ENCODE measurements around the gene SLC35G3. TPM values are rescaled to one million over a fixed set of nuclear protein-coding genes. Genes with fewer than 3 reads are reported as not detected.

Gene SLC35G3
- total RNA-seq, 1 experiment from 2014 or later = not detected

DNA sequence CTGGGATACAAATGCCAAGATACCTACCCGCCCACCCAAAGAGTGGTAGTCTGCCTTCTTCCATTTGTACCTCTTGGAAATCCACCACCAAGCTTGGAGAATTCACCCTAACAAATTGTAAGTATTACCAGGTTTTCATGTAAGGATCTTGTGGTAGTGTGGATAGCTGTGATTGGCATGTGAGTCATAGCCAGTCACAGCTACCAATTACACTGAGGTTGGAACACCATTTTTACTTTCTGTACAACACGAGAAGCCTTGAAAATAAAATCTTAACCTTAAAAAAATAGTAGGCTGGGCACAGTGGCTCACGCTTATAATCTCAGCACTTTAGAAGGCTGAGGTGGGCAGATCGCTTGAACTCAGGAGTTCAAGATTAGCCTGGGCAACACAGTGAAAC, 18.5 kb upstream of the SLC35G3 start:
- peaks cover 12% of the 10 kb centered on the region for H3K27me3 Mint-ChIP-seq (ENCODE audit: low read depth)
- no peak overlapping the region for H3T11ph ChIP-seq (ENCODE audit: low read length)
- H3K27ac Mint-ChIP-seq = peak overlapping the region in 1 of 3 experiments; percentile 8; a peak in 1 of 7 replicates
- H3K4me1 ChIP-seq (ENCODE audit: insufficient read depth, low read length) = no peaks in the 10 kb centered on the region
- no peaks in the 10 kb centered on the region for H3K23me2 ChIP-seq (ENCODE audit: insufficient read length, low read depth, low read length, poor library complexity, severe bottlenecking)
- DNase-seq = no peak
- no peak overlapping the region for H3K4me2 ChIP-seq (ENCODE audit: insufficient read depth, insufficient read length, low read length)
- no peak overlapping the region for H2BK12ac ChIP-seq (ENCODE audit: insufficient read length, low read depth, low read length)
- no peak overlapping the region for H3K4ac ChIP-seq (ENCODE audit: low read depth, low read length)
- H2AFZ ChIP-seq (ENCODE audit: low read length) = no peak overlapping the region
- no peak overlapping the region for H3K18ac ChIP-seq (ENCODE audit: insufficient read length, low read depth, low read length)
- no peak overlapping the region for H3K4me3 Mint-ChIP-seq
- H3K4me1 Mint-ChIP-seq = peaks cover 5 to 6% of the 10 kb centered on the region in 2 experiments; a peak in 3 of 4 replicates
- no peaks in the 10 kb centered on the region for H3K79me2 ChIP-seq (ENCODE audit: insufficient read depth, low read length)
- no peak overlapping the region for H3K23ac ChIP-seq (ENCODE audit: insufficient read length, low read depth, low read length)
- TF ChIP-seq, protein P1, sequence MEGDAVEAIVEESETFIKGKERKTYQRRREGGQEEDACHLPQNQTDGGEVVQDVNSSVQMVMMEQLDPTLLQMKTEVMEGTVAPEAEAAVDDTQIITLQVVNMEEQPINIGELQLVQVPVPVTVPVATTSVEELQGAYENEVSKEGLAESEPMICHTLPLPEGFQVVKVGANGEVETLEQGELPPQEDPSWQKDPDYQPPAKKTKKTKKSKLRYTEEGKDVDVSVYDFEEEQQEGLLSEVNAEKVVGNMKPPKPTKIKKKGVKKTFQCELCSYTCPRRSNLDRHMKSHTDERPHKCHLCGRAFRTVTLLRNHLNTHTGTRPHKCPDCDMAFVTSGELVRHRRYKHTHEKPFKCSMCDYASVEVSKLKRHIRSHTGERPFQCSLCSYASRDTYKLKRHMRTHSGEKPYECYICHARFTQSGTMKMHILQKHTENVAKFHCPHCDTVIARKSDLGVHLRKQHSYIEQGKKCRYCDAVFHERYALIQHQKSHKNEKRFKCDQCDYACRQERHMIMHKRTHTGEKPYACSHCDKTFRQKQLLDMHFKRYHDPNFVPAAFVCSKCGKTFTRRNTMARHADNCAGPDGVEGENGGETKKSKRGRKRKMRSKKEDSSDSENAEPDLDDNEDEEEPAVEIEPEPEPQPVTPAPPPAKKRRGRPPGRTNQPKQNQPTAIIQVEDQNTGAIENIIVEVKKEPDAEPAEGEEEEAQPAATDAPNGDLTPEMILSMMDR (conservative IDR thresholded peaks at IDR 0.05) = no peak
- H3K79me1 ChIP-seq (ENCODE audit: insufficient read depth, low read depth, low read length, poor library complexity, severe bottlenecking) = no peaks in the 10 kb centered on the region
- no peak overlapping the region for H3K14ac ChIP-seq (ENCODE audit: insufficient read depth, low read length)
- no peak overlapping the region for H4K8ac ChIP-seq (replicated peaks; ENCODE audit: insufficient read length, low read depth, low read length)
- H3K56ac ChIP-seq (ENCODE audit: insufficient read length, low read depth, low read length) = no peak overlapping the region
- H3K36me3 Mint-ChIP-seq (ENCODE audit: insufficient read depth in 1 of 3, low read depth in 3 of 3) = no peaks in the 10 kb centered on the region
- H2BK20ac ChIP-seq (ENCODE audit: low read depth, low read length, poor library complexity, severe bottlenecking) = no peak overlapping the region
- no peak overlapping the region for H2BK15ac ChIP-seq (ENCODE audit: low read depth, low read length)
- no CpG with 5 or more reads among the region's 4 CpGs for WGBS (ENCODE audit: extremely low coverage, insufficient read length, low lambda C conversion rate)
- no peak overlapping the region for H4K5ac ChIP-seq (ENCODE audit: insufficient read length, low read depth, low read length)
- no peak overlapping the region for H3K27ac ChIP-seq (ENCODE audit: insufficient read length, low read depth, low read length)
- H3K27me3 ChIP-seq (ENCODE audit: insufficient read depth, low read length) = no peaks in the 10 kb centered on the region
- no peaks in the 10 kb centered on the region for H4K20me1 ChIP-seq (ENCODE audit: control insufficient read depth, insufficient read depth, insufficient read length)
- no peak overlapping the region for H2BK120ac ChIP-seq (ENCODE audit: low read depth, low read length, poor library complexity, severe bottlenecking)
- no peaks in the 10 kb centered on the region for H3K9me3 ChIP-seq (ENCODE audit: control insufficient read depth, low read depth, low read length)
- H4K91ac ChIP-seq (ENCODE audit: insufficient read length, low read depth, low read length) = no peak overlapping the region
- no peaks in the 10 kb centered on the region for H3K9me3 Mint-ChIP-seq
- no peak overlapping the region for H2BK5ac ChIP-seq (ENCODE audit: insufficient read length, low read length)
- H2AK5ac ChIP-seq (ENCODE audit: insufficient read length, low read length) = no peak overlapping the region
- no peak overlapping the region for H3K9ac ChIP-seq (ENCODE audit: extremely low read depth, insufficient read length, low read length)

Data from H9 (cell line).